Activated gamma-delta T cell treated with anti-CD3 and anti-CD28 coated beads, Interleukin-2, amount 50 U/mL, for 16 hours (primary cell): ENCODE measurements around the gene DSC2.

Experiments used
- DNase-seq: peaks from one replicate; pipeline ENCODE4 v3.0.0-alpha.2; 2020; ENCODE audit warnings: low read depth

DSC2 gene

GRCh38 chr18:31098878-31099277, 3.3 kb downstream of the DSC2 start:
- DNase-seq: no peak

- no peak for DNase-seq
Observed at GRCh38 chr18:31097666-31098065, 4.6 kb downstream of the DSC2 start.

- DNase-seq: no peak
Observed at GRCh38 chr18:31093880-31094279, 8.3 kb downstream of the DSC2 start.

- no peak for DNase-seq
Observed at GRCh38 chr18:31093294-31093693, 8.9 kb downstream of the DSC2 start.

- DNase-seq: no peak
Observed at GRCh38 chr18:31091350-31091749, 10.9 kb downstream of the DSC2 start.

- DNase-seq: no peak
Observed at GRCh38 chr18:31088532-31088931, 13.7 kb downstream of the DSC2 start.

GRCh38 chr18:31079973-31080372, 22.2 kb downstream of the DSC2 start:
- DNase-seq: no peak

- DNase-seq: no peak
Observed at GRCh38 chr18:31077878-31078277, 24.3 kb downstream of the DSC2 start.

GRCh38 chr18:31072175-31072574, 30.0 kb downstream of the DSC2 start:
- no peak for DNase-seq

- no peak for DNase-seq
Observed at GRCh38 chr18:31070206-31070605, 32.0 kb downstream of the DSC2 start.

GRCh38 chr18:31066266-31066665, 36.0 kb downstream of the DSC2 start:
- DNase-seq: no peak

GRCh38 chr18:31065036-31065773, 37.0 kb downstream of the DSC2 start:
- no peak for DNase-seq

GRCh38 chr18:31064130-31064529, 38.1 kb downstream of the DSC2 start:
- no peak for DNase-seq

- no peak for DNase-seq
Observed at GRCh38 chr18:31061945-31062344, 40.3 kb downstream of the DSC2 start.

GRCh38 chr18:31058897-31059296, 43.3 kb downstream of the DSC2 start:
- DNase-seq: no peak

- DNase-seq: no peak
Observed at GRCh38 chr18:31057917-31058316, 44.3 kb downstream of the DSC2 start.

- no peak for DNase-seq
Observed at GRCh38 chr18:31057051-31057450, 45.2 kb downstream of the DSC2 start.

GRCh38 chr18:31056296-31056695, 45.9 kb downstream of the DSC2 start:
- DNase-seq: no peak

- no peak for DNase-seq
Observed at GRCh38 chr18:31050635-31051034, 51.6 kb downstream of the DSC2 start.

- DNase-seq: no peak
Observed at GRCh38 chr18:31049189-31049588, 53.0 kb downstream of the DSC2 start.

GRCh38 chr18:31048216-31048615, 54.0 kb downstream of the DSC2 start:
- no peak for DNase-seq

GRCh38 chr18:31046916-31047315, 55.3 kb downstream of the DSC2 start:
- no peak for DNase-seq

- DNase-seq: no peak
Observed at GRCh38 chr18:31045599-31045998, 56.6 kb downstream of the DSC2 start.

GRCh38 chr18:31044926-31045325, 57.3 kb downstream of the DSC2 start:
- no peak for DNase-seq
